Loucy (cell line): ENCODE results near the gene LOXHD1.

ENCODE experiments used
- EZH2phosphoT487 ChIP-seq: fragments of 200-600 bp; IDR thresholded peaks from 2 replicates; pipeline ENCODE4 v1.6.1; 2018; ENCODE audit warnings: antibody characterized with exemption, mild to moderate bottlenecking, moderate library complexity, borderline replicate concordance
- TF ChIP-seq, protein P1 (sequence below): fragments of 200-600 bp; sonication (generic); conservative IDR thresholded peaks from 2 replicates; pipeline ENCODE4 v1.5.1; 2014; ENCODE audit warnings: mild to moderate bottlenecking, antibody characterized with exemption, low read length

DNA sequence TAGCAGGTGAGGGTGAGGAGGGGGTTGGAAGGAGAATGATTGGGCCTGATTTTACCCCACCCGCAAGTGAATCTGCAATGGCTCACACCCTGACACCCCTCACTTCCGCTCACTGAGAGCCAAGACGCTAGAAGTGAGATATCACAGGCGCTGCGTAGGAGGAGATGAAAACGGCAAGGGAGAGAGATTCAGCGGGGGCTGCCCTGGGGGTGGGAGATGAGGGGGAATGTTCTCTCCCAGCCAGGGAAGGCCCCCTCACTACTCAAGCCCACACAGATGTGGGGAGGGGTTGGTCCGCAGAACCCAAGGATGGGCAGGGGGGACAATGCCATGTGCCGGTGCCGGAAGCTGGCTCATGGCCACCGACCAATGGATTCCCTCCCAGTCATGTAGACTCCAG is 32.9 kb downstream of the LOXHD1 start:
- TF ChIP-seq, protein P1, sequence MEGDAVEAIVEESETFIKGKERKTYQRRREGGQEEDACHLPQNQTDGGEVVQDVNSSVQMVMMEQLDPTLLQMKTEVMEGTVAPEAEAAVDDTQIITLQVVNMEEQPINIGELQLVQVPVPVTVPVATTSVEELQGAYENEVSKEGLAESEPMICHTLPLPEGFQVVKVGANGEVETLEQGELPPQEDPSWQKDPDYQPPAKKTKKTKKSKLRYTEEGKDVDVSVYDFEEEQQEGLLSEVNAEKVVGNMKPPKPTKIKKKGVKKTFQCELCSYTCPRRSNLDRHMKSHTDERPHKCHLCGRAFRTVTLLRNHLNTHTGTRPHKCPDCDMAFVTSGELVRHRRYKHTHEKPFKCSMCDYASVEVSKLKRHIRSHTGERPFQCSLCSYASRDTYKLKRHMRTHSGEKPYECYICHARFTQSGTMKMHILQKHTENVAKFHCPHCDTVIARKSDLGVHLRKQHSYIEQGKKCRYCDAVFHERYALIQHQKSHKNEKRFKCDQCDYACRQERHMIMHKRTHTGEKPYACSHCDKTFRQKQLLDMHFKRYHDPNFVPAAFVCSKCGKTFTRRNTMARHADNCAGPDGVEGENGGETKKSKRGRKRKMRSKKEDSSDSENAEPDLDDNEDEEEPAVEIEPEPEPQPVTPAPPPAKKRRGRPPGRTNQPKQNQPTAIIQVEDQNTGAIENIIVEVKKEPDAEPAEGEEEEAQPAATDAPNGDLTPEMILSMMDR, result no peak
- no peak for TF ChIP-seq EZH2phosphoT487
